ENCODE results near the gene TRA2A.

TRA2A gene

DNA sequence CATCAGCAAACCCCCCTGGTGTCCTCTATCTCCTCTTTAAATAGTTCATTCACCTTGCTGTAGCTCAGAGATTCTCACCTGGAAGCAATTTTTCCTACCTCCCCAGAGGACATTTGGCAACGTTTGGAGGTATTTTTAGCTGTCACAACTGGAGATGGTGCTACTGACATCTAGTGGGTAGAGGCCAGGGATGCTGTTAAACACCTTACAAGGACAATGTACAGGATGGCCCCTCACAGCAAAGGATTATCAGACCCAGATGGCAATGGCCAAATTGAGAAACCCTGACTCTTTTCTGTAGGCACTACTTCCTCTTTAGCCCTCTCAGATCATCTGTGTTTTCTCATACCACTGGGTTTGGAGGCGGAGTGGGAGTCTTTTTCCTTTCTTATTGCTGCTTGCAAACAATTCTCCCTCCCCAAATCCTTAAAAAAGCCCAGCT is 13.2 kb upstream of the TRA2A start:
- Histone ChIP-seq H3K4me3 (ENCODE audit: low read length) (no peak overlapping the region), H3K4me2 (ENCODE audit: low read length) (peak overlapping the region; percentile 24), H3K9me3 (ENCODE audit: control insufficient read depth, insufficient read depth, low read length) (0 out of 2 replicates have a peak, but pooled peaks cover 5% of the 10 kb centered on the region), H3K4me1 (ENCODE audit: control insufficient read depth, low read length) (peaks cover 19% of the 10 kb centered on the region), H3K79me2 (ENCODE audit: control insufficient read depth, low read length) (no peaks in the 10 kb centered on the region), H3K9me2 (replicated peaks; ENCODE audit: control insufficient read depth, low read length) (no peaks in the 10 kb centered on the region), H3K36me3 (ENCODE audit: control insufficient read depth, low read length) (no peaks in the 10 kb centered on the region), H3K27me3 (ENCODE audit: control insufficient read depth, low read length) (peaks cover 6% of the 10 kb centered on the region; the same call in 1 of the 2 replicates), H3K27ac (ENCODE audit: low read depth, low read length) (no peak overlapping the region), H3F3A (ENCODE audit: control insufficient read depth, insufficient read depth) (peaks cover 11% of the 10 kb centered on the region), H4K20me1 (ENCODE audit: control insufficient read depth, insufficient read depth, low read depth, low read length) (no peaks in the 10 kb centered on the region)
- no peak for TF ChIP-seq EZH2phosphoT487 (IDR thresholded peaks at IDR 0.05; ENCODE audit: borderline replicate concordance, low read length)
- TF ChIP-seq, protein P1, sequence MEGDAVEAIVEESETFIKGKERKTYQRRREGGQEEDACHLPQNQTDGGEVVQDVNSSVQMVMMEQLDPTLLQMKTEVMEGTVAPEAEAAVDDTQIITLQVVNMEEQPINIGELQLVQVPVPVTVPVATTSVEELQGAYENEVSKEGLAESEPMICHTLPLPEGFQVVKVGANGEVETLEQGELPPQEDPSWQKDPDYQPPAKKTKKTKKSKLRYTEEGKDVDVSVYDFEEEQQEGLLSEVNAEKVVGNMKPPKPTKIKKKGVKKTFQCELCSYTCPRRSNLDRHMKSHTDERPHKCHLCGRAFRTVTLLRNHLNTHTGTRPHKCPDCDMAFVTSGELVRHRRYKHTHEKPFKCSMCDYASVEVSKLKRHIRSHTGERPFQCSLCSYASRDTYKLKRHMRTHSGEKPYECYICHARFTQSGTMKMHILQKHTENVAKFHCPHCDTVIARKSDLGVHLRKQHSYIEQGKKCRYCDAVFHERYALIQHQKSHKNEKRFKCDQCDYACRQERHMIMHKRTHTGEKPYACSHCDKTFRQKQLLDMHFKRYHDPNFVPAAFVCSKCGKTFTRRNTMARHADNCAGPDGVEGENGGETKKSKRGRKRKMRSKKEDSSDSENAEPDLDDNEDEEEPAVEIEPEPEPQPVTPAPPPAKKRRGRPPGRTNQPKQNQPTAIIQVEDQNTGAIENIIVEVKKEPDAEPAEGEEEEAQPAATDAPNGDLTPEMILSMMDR (IDR thresholded peaks at IDR 0.05; ENCODE audit: low read depth, low read length, poor library complexity, severe bottlenecking): peak; percentile 69

DNA sequence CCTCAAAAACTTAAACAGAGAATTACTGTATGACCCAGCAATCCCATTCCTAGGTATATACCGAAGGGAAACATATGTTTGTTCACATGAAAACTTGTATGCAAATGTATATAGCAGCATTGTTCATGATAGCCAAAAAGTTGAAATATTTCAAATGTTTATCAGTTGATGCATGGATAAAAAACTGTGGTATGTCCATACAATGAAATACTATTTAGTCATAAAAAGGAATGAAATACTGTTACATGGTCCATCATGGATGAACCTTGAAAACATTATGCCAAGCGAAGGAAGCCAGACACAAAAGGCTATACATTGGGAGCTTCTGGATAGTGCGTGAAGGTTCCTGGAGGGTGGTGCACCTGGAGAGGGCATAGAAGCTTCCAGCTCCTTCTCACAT is 11.0 kb upstream of the TRA2A start:
- peaks cover 30% of the 10 kb centered on the region for H3K4me1 ChIP-seq (ENCODE audit: control insufficient read depth, low read length)

DNA sequence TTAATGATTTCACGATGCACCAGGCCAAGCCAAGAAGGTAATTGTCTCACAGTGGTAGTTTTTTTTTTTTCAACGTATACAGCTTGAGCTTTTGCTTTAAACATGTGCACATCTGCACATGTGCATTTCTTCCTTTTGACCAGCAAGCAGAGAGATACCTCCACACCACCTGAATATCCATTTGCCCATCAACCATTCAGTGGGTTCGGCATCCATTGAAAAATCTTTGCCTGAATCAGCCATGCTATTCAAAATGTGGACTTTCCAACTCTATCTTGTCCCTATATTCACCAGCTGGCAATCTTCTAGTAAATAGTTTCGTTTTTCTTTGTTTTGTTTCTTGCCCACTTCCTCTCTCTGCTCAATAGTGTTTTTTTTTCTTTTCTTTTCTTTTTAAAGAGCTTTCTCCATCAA is 7.7 kb upstream of the TRA2A start:
- no peaks in the 10 kb centered on the region for H4K20me1 ChIP-seq (ENCODE audit: control insufficient read depth, insufficient read depth, low read depth, low read length)

More for the DNA sequence above, 11.0 kb upstream of the TRA2A start:
- no peaks in the 10 kb centered on the region for H3K79me2 ChIP-seq (ENCODE audit: control insufficient read depth, low read length)
- no peaks in the 10 kb centered on the region for H4K20me1 ChIP-seq (ENCODE audit: control insufficient read depth, insufficient read depth, low read depth, low read length)
- H3K27ac ChIP-seq (ENCODE audit: low read depth, low read length): no peak overlapping the region
- H3K9me3 ChIP-seq (ENCODE audit: control insufficient read depth, insufficient read depth, low read length): 0 out of 2 replicates have a peak, but pooled peaks cover 5% of the 10 kb centered on the region
- H3K36me3 ChIP-seq (ENCODE audit: control insufficient read depth, low read length): no peaks in the 10 kb centered on the region
- H3K4me3 ChIP-seq (ENCODE audit: low read length): no peak overlapping the region
- H3K9me2 ChIP-seq (replicated peaks; ENCODE audit: control insufficient read depth, low read length): no peaks in the 10 kb centered on the region
- peaks cover under 1% of the 10 kb centered on the region; the same call in 1 of the 2 replicates for H3K27me3 ChIP-seq (ENCODE audit: control insufficient read depth, low read length)
- TF ChIP-seq, protein P1 (IDR thresholded peaks at IDR 0.05; ENCODE audit: low read depth, low read length, poor library complexity, severe bottlenecking): no peak
- TF ChIP-seq EZH2phosphoT487 (IDR thresholded peaks at IDR 0.05; ENCODE audit: borderline replicate concordance, low read length): no peak
- H3K4me2 ChIP-seq (ENCODE audit: low read length): no peak overlapping the region
- H3F3A ChIP-seq (ENCODE audit: control insufficient read depth, insufficient read depth): peaks cover 11% of the 10 kb centered on the region

More for the DNA sequence above, 7.7 kb upstream of the TRA2A start:
- Histone ChIP-seq H3K79me2 (ENCODE audit: control insufficient read depth, low read length) (no peaks in the 10 kb centered on the region), H3K36me3 (ENCODE audit: control insufficient read depth, low read length) (no peaks in the 10 kb centered on the region), H3K27me3 (ENCODE audit: control insufficient read depth, low read length) (no peaks in the 10 kb centered on the region), H3K27ac (ENCODE audit: low read depth, low read length) (peak overlapping the region; percentile 7; the same call in 1 of the 2 replicates), H3K4me2 (ENCODE audit: low read length) (peak overlapping the region; percentile 55), H3K9me3 (ENCODE audit: control insufficient read depth, insufficient read depth, low read length) (0 out of 2 replicates have a peak, but pooled peaks cover 5% of the 10 kb centered on the region), H3K4me3 (ENCODE audit: low read length) (peak overlapping the region; percentile 38), H3K4me1 (ENCODE audit: control insufficient read depth, low read length) (peaks cover 16% of the 10 kb centered on the region), H3F3A (ENCODE audit: control insufficient read depth, insufficient read depth) (0 out of 2 replicates have a peak, but pooled peaks cover 1% of the 10 kb centered on the region), H3K9me2 (replicated peaks; ENCODE audit: control insufficient read depth, low read length) (no peaks in the 10 kb centered on the region)
- TF ChIP-seq, protein P1 (IDR thresholded peaks at IDR 0.05; ENCODE audit: low read depth, low read length, poor library complexity, severe bottlenecking): no peak
- no peak for TF ChIP-seq EZH2phosphoT487 (IDR thresholded peaks at IDR 0.05; ENCODE audit: borderline replicate concordance, low read length)
